Gastrocnemius medialis (tissue), 4 donors: ENCODE measurements around the gene UMODL1.

Experiments used
- CTCF ChIP-seq, 5 experiments: fragments of 450-650 bp in 3 of 5; fragments of 200-600 bp in 2 of 5; sonication (generic) in 2 of 5; IDR thresholded peaks in 4 of 5; conservative IDR thresholded peaks in 1 of 5; 1 replicate in 4 of 5; 2 replicates in 1 of 5; pipeline ENCODE4 v1.5.1; 2016 to 2019; ENCODE audit warnings: antibody characterized with exemption in 5 of 5, mild to moderate bottlenecking in 3 of 5, moderate library complexity in 3 of 5
- POLR2A ChIP-seq, 2 donors: fragments of 450-650 bp; IDR thresholded peaks; one replicate each; pipeline ENCODE4 v1.6.1; 2017; ENCODE audit warnings: antibody characterized with exemption in 2 of 2, mild to moderate bottlenecking in 2 of 2, moderate library complexity in 2 of 2

- TF ChIP-seq CTCF (IDR thresholded peaks at IDR 0.05 in 4 of 5, conservative IDR thresholded peaks at IDR 0.05 in 1 of 5), result no peak
- no peak for TF ChIP-seq POLR2A (IDR thresholded peaks at IDR 0.05)
These were observed 29.4 kb upstream of the UMODL1 start for GRCh38 chr21:42041711-42042110.
